MM.1S (cell line): ENCODE measurements around the gene NTRK2.

ENCODE experiments used
- EZH2 ChIP-seq: fragments of 300-600 bp; sonication (generic); optimal IDR thresholded peaks from 2 replicates; pipeline ENCODE3; 2017; ENCODE audit warnings: low read depth, mild to moderate bottlenecking, antibody characterized with exemption, low read length, mixed read lengths
- EZH2phosphoT487 ChIP-seq: fragments of 300-600 bp; sonication (generic); IDR thresholded peaks from 2 replicates; pipeline ENCODE4 v1.6.1; 2018; ENCODE audit warnings: antibody characterized with exemption, low read length
- TF ChIP-seq, protein P1 (sequence below): fragments of 300-600 bp; sonication (generic); IDR thresholded peaks from 2 replicates; pipeline ENCODE4 v1.5.1; 2016; ENCODE audit warnings: antibody characterized with exemption, low read length, mixed read lengths

DNA sequence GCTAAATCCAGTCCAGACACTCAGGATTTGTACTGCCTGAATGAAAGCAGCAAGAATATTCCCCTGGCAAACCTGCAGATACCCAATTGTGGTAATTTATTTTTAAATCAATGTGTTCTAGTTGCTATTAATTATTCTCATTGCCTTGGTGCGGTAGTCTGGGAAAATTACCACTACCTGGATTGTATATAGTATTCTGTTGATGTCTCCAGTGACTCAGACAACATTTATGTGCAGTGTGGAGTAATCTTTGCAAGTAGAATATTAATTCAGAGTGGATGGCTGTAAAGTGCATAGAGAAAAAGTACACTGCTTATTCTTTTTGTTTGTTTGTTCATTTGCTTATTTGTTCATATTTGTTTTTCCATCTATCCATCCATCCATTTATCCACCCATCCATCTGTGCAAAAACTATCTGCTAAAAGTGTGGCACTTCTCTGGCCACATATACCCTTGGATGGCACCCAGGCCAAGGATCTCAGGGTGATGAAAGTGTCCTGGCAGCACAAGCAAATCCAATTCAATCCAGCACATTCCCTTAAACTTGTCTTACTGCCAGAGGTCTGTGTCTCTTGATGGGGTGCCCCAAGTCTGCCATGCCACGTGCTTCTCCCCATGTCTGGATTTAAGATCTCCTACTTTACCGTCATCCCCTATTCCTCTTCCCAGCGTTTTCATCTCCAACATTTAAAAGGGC, 41.3 kb downstream of the NTRK2 start:
- TF ChIP-seq, protein P1, sequence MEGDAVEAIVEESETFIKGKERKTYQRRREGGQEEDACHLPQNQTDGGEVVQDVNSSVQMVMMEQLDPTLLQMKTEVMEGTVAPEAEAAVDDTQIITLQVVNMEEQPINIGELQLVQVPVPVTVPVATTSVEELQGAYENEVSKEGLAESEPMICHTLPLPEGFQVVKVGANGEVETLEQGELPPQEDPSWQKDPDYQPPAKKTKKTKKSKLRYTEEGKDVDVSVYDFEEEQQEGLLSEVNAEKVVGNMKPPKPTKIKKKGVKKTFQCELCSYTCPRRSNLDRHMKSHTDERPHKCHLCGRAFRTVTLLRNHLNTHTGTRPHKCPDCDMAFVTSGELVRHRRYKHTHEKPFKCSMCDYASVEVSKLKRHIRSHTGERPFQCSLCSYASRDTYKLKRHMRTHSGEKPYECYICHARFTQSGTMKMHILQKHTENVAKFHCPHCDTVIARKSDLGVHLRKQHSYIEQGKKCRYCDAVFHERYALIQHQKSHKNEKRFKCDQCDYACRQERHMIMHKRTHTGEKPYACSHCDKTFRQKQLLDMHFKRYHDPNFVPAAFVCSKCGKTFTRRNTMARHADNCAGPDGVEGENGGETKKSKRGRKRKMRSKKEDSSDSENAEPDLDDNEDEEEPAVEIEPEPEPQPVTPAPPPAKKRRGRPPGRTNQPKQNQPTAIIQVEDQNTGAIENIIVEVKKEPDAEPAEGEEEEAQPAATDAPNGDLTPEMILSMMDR = no peak
- TF ChIP-seq EZH2phosphoT487 = no peak
- TF ChIP-seq EZH2 = no peak
